Right atrium auricular region (tissue), 2 donors: ENCODE data around the gene CCDC86. TPM values are rescaled to one million over a fixed set of nuclear protein-coding genes. Genes with fewer than 3 reads are reported as not detected.

Source experiments
- DNase-seq: peaks from one replicate; pipeline ENCODE4 v3.0.0-alpha.2; 2019; ENCODE audit warnings: low spot score
- H3K27ac ChIP-seq, 2 donors: fragments of 200-600 bp; sonication (generic); 1 replicate in 1 of 2; 2 replicates in 1 of 2; pipeline ENCODE4 v1.5.1; 2016 to 2019
- H3K27me3 ChIP-seq, 2 donors: fragments of 200-600 bp; sonication (generic); one replicate each; pipeline versions ENCODE4 v1.5.1 to v1.6.0; 2017 to 2019
- H3K36me3 ChIP-seq: fragments of 200-600 bp; sonication (generic); one replicate; pipeline ENCODE4 v1.5.1; 2016
- H3K4me1 ChIP-seq, 2 donors: fragments of 200-600 bp; sonication (generic); one replicate each; pipeline versions ENCODE4 v1.5.1 to v1.6.0; 2017 to 2019
- H3K4me3 ChIP-seq, 2 donors: fragments of 200-600 bp; sonication (generic); 1 replicate in 1 of 2; 2 replicates in 1 of 2; pipeline ENCODE4 v1.5.1; 2017 to 2019; ENCODE audit warnings: mild to moderate bottlenecking in 1 of 2, moderate library complexity in 1 of 2
- H3K9me3 ChIP-seq, 2 donors: fragments of 200-600 bp; sonication (generic); one replicate each; pipeline ENCODE4 v1.5.1; 2019
- CTCF ChIP-seq, 2 donors: fragments of 200-600 bp; sonication (generic); IDR thresholded peaks; one replicate each; pipeline ENCODE4 v1.5.1; 2019; ENCODE audit warnings: antibody characterized with exemption in 2 of 2
- total RNA-seq, 2 donors: library from RNA; depleted of rRNA; stranded (reverse); fragments of >200 nt; gene quantifications; one replicate each; pipeline ENCODE4 v1.1.0, GENCODE V29; 2016

CCDC86 gene
- total RNA-seq, 2 donors from 2014 or later: 9.1 to 10.2 TPM

- no peak overlapping the region for H3K4me3 ChIP-seq
- no peak for DNase-seq
- no peaks in the 10 kb centered on the region for H3K9me3 ChIP-seq
- no peaks in the 10 kb centered on the region for H3K27me3 ChIP-seq
- no peak for TF ChIP-seq CTCF (IDR thresholded peaks at IDR 0.05)
- no peak overlapping the region for H3K27ac ChIP-seq
- H3K36me3 ChIP-seq: peaks cover 34% of the 10 kb centered on the region
- no peaks in the 10 kb centered on the region for H3K4me1 ChIP-seq
Observed at GRCh38 chr11:60852982-60853950, 11.4 kb downstream of the CCDC86 start.

GRCh38 chr11:60854140-60854846 lies 12.4 kb downstream of the CCDC86 start:
- Histone ChIP-seq H3K27me3 (no peaks in the 10 kb centered on the region), H3K36me3 (peaks cover 23% of the 10 kb centered on the region), H3K4me3 (no peak overlapping the region), H3K4me1 (no peaks in the 10 kb centered on the region), H3K27ac (no peak overlapping the region), H3K9me3 (no peaks in the 10 kb centered on the region)
- no peak for TF ChIP-seq CTCF (IDR thresholded peaks at IDR 0.05)
- DNase-seq: no peak

GRCh38 chr11:60854847-60855725 lies 13.2 kb downstream of the CCDC86 start:
- DNase-seq: no peak
- no peaks in the 10 kb centered on the region for H3K4me1 ChIP-seq
- H3K4me3 ChIP-seq: no peak overlapping the region
- peaks cover 16% of the 10 kb centered on the region for H3K36me3 ChIP-seq
- H3K27ac ChIP-seq: no peak overlapping the region
- H3K27me3 ChIP-seq: no peaks in the 10 kb centered on the region
- no peaks in the 10 kb centered on the region for H3K9me3 ChIP-seq
- TF ChIP-seq CTCF (IDR thresholded peaks at IDR 0.05): no peak

GRCh38 chr11:60855726-60856633 lies 14.1 kb downstream of the CCDC86 start, which contains the start of gene PTGDR2:
Gene PTGDR2, minus strand, starts transcription at chr11:60855950. Its CDS starts 2,228 bp downstream, at chr11:60853722.
- no peaks in the 10 kb centered on the region for H3K4me1 ChIP-seq
- no peak within 1 kb of the TSS for H3K27ac ChIP-seq
- TF ChIP-seq CTCF (IDR thresholded peaks at IDR 0.05): no peak
- no peak within 1 kb of the TSS for H3K4me3 ChIP-seq
- DNase-seq: no peak
- H3K36me3 ChIP-seq: peaks cover 7% of the 10 kb centered on the region
- no peaks in the 10 kb centered on the region for H3K27me3 ChIP-seq
- no peaks in the 10 kb centered on the region for H3K9me3 ChIP-seq
